Activated CD4-positive, alpha-beta T cell treated with anti-CD3 and anti-CD28 coated beads, Interleukin-2, amount 50 U/mL, for 16 hours (primary cell): Measurements from ENCODE around the gene PCGF1.
"Not testable (repeated sequence)": the region's sequence is repeated elsewhere in the genome, so short reads cannot be mapped to it uniquely, and the experiment has no call there.

ENCODE experiments used
- DNase-seq: peaks from one replicate; pipeline ENCODE4 v3.0.0-alpha.2; 2020

Gene PCGF1

DNA sequence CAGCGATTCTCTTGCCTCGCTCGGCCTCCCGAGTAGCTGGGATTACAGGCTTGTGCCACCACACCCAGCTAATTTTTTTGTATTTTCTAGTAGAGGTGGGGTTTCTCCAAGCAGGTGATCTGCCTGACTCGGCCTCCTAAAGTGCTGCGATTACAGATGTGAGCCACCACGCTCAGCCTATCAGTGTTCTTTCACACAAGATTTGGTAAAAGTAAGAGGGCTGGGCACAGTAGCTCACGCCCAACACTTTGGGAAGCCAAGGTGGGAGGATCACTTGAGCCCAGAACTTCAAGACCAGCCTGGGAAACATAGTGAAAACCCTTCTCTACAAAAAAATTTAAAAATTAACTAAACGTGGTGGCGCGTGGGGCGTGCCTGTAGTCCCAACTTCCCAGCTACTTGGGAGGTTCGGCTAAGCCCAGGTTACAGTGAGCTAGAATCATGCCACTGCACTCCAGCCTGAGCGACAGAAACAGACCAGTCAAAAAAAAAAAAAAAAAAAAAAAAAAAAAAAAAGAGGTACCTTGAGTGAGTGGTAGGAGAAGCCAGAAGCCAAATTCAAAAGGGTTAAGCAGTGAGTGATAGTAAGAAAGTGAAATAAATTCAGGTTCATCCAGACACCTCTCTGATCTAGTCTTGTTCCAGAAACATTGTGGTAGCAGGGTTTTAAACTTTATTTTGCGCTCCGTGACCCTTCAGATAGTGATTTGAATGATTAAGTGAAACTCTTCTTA is 36.0 kb downstream of the PCGF1 start:
- no peak for DNase-seq

DNA sequence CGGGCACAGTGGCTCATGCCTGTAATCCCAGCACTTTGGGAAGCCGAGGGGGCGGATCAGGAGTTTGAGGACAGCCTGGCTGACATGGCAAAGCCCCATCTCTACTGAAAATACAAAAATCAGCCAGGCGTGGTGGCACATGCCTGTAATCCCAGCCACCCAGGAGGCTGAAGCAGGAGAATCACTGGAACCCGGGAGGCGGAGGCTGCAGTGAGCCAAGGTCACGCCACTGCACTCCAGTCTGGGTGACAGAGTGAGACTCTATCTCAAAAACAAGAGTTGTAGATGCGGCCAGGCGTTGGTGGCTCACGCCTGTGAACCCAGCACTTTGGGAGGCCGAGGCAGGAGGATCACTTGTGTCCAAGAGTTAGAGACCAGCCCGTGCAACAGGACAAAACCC is 36.8 kb downstream of the PCGF1 start:
- DNase-seq = not testable (repeated sequence)

DNA sequence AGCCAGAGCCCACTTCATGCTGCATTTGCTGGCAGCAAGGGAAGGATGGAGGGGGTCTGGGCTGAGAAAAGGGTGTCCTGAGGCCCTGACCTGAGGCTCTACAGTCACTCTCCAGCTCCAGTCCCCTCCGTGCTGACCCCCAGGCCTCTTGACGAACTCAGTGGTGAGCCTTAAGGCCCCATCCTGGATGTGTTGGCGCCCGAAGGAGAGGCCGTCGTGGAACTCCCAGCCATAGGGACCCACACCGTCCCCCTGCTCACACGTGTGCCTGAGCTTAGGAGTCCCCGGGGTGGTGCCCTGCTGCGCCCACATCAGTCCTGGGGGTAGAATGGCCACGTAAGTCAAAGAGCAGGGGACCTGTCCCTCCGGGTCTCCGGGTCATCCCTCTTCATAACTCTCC is 43.1 kb downstream of the PCGF1 start:
- no peak for DNase-seq

DNA sequence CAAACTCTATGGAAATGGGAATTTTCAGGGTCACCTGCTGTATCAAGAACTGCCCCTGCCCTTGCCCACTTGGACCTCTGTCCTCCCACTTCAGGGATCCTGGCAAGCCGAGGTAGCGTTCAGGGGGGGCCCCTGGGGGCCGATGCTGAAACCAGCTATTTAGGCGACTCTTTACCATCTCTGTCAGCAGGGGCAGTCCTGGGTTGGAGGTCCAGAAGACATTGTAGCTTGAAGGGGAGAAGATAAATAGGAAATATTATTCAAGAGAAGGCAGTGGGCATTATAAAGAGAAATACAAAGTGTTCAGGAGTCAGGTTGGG is 44.7 kb downstream of the PCGF1 start:
- DNase-seq = no peak

DNA sequence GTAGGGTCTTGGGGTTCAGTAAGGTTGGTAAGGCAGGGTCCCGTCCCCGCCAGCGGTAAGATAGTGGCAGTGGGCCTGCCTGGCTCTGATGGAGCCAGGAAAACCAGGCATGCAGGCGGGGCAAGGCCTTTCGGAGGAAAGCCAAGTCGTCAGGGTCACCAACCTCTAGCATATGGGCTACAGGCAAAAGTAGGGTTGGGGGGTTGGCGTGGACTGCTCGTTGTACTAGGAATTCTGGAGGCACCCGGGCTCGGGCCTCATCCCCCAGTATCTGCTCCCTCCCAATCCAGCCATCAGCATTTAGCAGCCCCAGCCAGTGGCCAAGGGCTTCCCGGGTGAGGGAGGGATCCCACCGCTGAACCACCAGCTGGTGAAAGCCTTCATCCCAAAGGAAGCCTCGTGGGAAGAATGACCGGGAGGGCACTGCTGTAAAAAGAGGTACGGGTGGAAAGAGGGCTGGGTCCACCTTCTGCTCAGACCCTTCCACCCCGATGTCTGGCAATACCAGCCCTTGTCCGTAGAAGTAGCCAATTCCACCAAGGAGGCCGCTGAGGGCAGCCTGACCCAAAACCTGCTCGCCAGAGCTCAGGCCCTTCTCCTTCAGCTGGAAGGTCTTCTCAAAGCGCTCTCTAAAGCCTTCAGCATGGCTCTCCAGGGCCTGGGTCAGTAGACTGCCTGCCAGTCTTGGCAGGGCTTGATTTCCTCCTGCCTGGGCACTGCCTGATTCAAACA is 45.3 kb downstream of the PCGF1 start:
- no peak for DNase-seq

DNA sequence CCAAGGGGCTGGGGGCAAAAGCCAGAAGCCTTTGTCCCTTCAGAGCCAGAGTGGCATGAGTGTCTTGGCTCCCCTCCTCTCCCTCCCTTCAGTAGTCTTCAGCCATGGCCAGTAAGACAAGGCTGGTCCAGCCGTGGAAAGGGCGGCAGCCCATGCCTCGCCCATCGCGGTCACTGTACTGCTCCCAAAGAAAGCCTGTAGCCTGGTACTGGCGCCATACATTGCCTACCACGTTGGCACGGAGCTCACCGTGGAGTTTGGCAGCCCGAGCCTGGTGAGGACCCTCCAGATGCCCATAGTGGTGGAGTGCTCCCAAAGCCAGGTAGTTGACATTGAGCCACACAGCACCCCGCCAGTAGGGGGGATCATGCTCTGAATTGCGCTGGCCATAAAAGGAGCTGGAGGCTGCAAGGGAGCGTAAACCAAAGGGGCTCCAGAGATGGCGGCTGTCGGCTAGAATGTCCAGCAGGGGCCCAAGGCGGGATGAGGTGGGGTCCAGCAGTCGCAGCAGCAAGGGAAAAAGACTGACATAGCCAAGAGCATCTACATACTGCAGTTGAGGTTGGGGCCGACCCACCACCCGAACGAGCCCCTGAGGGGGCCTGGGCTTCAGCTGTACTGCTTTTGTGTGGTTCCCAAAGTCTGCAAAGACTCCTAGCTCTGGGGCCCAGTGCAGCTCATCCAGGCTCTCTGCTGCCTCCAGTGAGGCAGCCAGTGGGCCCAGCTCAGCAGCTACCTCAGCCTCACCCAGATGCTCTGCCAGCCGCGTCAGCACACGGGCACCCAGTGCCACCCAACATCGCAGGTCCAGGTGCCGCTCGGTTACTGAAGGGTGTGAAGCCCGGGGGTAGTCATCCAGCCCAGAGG is 46.1 kb downstream of the PCGF1 start:
- DNase-seq = no peak

DNA sequence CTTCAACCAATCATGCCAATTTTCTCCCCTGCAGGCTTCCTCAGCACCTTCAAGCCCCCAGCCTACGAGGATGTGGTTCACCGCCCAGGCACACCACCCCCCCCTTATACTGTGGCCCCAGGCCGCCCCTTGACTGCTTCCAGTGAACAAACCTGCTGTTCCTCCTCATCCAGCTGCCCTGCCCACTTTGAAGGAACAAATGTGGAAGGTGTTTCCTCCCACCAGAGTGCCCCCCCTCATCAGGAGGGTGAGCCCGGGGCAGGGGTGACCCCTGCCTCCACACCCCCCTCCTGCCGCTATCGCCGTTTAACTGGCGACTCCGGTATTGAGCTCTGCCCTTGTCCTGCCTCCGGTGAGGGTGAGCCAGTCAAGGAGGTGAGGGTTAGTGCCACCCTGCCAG is 47.3 kb downstream of the PCGF1 start:
- not testable (repeated sequence) for DNase-seq

DNA sequence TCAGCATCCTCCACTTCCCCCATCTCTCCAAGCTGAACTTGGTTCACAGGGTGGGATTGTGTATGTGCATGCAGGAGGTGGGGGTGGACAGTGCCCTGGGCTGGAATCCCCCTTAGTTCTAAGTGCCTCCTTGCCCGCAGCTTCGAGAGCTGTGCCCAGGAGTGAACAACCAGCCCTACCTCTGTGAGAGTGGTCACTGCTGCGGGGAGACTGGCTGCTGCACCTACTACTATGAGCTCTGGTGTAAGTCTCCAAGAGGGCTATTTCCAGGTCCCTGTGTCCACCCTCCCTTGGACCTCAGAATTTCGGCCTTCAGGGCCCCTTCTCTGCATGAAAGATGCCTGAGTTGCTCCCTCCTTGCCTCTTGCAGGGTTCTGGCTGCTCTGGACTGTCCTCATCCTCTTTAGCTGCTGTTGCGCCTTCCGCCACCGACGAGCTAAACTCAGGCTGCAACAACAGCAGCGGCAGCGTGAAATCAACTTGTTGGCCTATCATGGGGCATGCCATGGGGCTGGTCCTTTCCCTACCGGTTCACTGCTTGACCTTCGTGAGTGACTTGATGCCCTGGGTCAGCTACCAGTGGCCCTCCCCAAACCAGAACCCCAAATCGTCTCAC is 47.9 kb downstream of the PCGF1 start:
- not testable (repeated sequence) for DNase-seq

DNA sequence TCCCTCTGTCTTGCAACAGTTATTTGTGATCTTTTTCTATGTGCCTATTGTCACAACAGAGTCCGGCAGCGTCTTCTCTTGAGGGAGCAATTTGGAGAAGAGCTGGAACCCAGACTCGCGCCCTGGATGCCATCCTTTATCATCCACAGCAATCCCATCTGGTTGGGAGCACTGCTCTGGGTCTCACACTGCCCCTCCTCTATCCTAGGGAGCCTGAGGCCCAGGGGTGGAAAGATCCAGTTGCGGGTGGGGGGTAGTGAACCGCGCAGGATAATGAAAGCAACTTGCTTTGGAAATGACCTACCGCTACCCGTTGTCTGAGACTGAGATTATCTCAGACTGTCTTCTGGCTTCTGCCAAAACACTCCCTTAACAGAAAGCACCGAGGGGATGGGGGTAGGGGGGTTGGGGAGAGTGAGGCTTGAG is 48.5 kb downstream of the PCGF1 start:
- no peak for DNase-seq

DNA sequence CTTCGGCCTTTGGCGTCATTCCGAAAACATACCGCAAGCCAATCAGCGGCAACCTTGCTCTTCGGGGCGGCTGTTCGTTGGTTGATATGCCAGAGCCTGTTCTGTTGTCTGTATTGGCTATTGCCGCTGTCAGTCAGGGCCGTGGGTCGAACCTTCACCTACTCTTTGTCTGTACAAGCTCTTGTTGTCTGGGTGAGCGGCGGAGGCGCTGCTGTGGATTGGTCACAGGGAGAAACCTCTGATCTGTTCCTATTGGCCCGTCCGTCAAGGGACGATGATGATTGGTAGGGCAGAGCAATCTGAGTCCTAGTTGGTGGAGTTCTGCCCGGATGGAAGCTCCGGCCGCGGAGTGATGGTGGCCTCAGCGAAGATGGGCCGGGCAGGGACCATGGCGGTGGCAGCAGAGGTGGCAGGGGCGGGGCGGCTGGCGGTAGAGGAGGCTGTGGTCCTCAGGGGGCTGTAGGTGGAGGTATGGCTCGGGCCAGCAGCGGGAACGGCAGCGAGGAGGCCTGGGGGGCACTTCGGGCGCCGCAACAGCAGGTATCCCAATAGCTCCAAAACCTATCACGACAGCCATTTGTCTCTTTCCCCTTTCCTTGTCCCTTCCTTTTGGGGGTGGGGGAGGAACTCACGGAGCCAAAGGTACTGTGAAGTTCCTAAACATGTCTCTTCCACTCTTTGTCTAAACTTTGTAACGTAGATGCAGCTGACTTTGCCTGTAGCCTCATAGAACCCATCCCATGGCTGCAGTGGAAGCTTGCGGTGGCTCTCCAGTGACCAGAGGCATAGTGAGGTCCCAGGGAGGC is 49.2 kb downstream of the PCGF1 start, which contains the start of gene WBP1:
Gene WBP1 (plus strand): TSS at position 307 of the 806 bp plus-strand sequence. CDS start 165 bp downstream, at position 472.
- peak; percentile 100 for DNase-seq

DNA sequence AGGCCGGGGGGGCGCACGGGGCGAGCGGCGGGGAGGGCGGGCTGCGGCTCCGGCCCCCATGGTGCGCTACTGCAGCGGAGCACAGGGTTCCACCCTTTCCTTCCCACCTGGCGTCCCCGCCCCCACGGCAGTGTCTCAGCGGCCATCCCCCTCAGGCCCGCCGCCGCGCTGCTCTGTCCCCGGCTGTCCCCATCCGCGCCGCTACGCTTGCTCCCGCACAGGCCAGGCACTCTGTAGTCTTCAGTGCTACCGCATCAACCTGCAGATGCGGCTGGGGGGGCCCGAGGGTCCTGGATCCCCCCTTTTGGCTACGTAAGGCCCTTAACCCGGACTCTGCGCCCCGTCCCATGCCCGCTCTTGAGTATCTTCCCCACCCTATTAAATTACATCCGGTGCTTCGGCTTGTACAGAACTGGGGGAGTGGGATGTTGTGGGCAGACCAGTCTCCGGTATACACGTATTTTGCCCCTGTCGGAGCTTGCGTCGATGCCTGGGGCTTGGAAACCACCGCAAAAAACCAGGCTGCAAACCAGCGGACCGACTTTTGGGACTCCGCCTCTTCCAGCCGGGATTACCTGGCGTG is 49.9 kb downstream of the PCGF1 start:
- peak; percentile 78 for DNase-seq

DNA sequence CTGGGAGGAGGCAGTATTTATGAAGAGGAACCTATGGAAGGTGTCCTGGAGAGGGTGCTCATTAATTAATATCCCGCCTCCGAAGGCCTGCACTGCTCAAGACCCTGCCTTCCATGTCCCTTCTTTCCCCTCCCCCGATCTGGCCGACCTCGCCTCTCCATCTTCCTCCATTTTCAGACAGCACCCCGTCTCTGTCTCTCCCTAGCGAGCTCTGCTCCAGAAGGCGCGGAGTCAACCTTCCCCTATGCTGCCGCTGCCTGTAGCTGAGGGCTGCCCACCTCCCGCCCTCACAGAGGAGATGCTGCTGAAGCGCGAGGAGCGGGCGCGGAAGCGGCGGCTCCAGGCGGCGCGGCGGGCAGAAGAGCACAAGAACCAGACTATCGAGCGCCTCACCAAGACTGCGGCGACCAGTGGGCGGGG is 50.4 kb downstream of the PCGF1 start:
- DNase-seq = no peak
